ENCODE measurements around the gene HTR3A. TPM values are rescaled to one million over a fixed set of nuclear protein-coding genes. Genes with fewer than 3 reads are reported as not detected.

HTR3A gene
- total RNA-seq: 0.16 TPM

DNA sequence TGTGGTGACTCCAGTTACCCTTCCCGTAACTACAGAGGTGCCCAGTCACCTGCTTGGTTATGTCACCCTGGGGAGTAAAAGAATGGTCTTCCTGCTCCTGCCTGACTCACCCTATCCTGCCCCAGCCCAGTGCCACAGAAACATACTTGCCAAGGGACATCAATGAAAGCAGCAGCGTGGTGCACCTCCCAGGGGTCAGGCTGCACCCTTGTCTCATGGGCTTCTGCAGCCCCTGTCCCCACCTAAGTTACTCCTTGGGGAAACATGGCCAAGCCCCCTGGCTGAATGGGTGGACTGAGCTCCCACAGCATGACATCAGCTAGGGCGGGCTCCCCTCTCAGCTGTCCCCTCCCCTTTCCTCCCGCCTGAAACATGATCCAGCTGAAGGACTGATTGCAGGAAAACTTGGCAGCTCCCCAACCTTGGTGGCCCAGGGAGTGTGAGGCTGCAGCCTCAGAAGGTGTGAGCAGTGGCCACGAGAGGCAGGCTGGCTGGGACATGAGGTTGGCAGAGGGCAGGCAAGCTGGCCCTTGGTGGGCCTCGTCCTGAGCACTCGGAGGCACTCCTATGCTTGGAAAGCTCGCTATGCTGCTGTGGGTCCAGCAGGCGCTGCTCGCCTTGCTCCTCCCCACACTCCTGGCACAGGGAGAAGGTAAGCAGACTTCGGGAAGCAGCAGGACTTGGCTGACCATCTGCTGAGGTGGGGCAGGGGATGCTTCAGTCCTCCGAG is at the start of gene HTR3A:
HTR3A (plus strand) TSS at position 368 of the 730 bp plus-strand sequence; CDS start at position 586, 218 bp downstream.

Other genes with a start within 250 kb of the HTR3A start
- gene ZW10, start 201.4 kb upstream of the HTR3A start, total RNA-seq: 25.2 TPM
- gene CLDN25, start 195.3 kb upstream of the HTR3A start, total RNA-seq: not detected
- gene USP28, start 99.5 kb upstream of the HTR3A start, total RNA-seq: 62.9 TPM
- gene HTR3B, start 70.3 kb upstream of the HTR3A start, total RNA-seq: not detected
- 26.2 TPM for gene ZBTB16, start 84.6 kb downstream of the HTR3A start, total RNA-seq

Data from camera-type eye (tissue), 1 donor.